Measurements from ENCODE around the gene COLQ.

- TF ChIP-seq, protein P1, sequence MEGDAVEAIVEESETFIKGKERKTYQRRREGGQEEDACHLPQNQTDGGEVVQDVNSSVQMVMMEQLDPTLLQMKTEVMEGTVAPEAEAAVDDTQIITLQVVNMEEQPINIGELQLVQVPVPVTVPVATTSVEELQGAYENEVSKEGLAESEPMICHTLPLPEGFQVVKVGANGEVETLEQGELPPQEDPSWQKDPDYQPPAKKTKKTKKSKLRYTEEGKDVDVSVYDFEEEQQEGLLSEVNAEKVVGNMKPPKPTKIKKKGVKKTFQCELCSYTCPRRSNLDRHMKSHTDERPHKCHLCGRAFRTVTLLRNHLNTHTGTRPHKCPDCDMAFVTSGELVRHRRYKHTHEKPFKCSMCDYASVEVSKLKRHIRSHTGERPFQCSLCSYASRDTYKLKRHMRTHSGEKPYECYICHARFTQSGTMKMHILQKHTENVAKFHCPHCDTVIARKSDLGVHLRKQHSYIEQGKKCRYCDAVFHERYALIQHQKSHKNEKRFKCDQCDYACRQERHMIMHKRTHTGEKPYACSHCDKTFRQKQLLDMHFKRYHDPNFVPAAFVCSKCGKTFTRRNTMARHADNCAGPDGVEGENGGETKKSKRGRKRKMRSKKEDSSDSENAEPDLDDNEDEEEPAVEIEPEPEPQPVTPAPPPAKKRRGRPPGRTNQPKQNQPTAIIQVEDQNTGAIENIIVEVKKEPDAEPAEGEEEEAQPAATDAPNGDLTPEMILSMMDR (IDR thresholded peaks at IDR 0.05; ENCODE audit: borderline replicate concordance, extremely low read depth, low read length, poor library complexity, severe bottlenecking), result no peak
- no peak for TF ChIP-seq EZH2 (IDR thresholded peaks at IDR 0.05; ENCODE audit: borderline replicate concordance, low read depth, low read length, severe bottlenecking)
Measured at GRCh38 chr3:15438983-15439382, 82.5 kb downstream of the COLQ start.
